HG03060 (cell line): ENCODE data around the gene CACNG8.
"Not testable (repeated sequence)": the region's sequence is repeated elsewhere in the genome, so short reads cannot be mapped to it uniquely, and the experiment has no call there.

Experiments used
- ATAC-seq: cut with Tn5 transposase; IDR thresholded peaks from one replicate; pipeline ENCODE4 v1.9.1; 2021; ENCODE audit warnings: low read depth, moderate number of reproducible peaks; ENCODE audit not compliant: unreplicated experiment

The CACNG8 gene

GRCh38 chr19:54029930-54030490 is 67.3 kb downstream of the CACNG8 start:
- no peak for ATAC-seq

DNA sequence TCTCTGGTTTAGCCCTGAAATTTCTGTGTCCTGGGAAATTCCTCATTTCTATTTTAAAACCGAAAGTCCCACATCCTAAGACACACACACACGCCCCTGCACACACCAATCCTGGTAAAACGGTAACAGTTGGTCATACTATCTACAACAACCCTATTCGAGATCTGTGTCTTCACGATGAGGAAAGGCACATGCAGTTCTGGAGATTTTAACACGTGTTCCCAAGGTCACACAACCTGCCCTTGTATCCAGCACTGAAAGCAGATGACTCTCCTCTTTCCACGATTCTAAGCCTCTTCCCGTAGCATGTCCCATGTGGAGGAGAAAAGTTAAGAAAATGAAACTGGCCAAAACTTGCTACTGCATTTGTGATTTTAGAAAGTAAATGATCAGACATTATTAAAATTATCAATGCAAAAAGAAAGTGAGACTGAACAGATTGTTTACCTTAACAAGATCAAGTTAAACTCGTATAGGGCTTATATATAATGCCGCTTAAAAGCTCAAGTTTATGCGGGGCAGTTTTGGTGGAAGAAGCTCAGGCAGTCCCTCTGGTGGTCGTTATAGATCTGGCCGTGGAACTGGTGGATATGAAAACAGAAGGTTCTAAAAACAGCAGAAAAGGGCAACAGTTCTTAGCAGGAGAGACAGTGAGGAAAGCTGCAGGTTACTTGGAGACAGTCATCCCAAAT is 68.3 kb downstream of the CACNG8 start:
- ATAC-seq, result no peak

GRCh38 chr19:54035215-54036178 is 72.8 kb downstream of the CACNG8 start:
- no peak for ATAC-seq

GRCh38 chr19:54036542-54036941 is 73.8 kb downstream of the CACNG8 start:
- not testable (repeated sequence) for ATAC-seq
